NT2/D1 (cell line): ENCODE data around the gene AGPAT4.

ENCODE experiments used
- DNase-seq: peaks from one replicate; pipeline ENCODE4 v3.0.0-alpha.2; 2011; ENCODE audit warnings: low read depth, low spot score
- H3K27me3 ChIP-seq: 2 replicates; pipeline ENCODE4 v1.6.0; 2011; ENCODE audit warnings: mild to moderate bottlenecking; ENCODE audit not compliant: insufficient read length, insufficient read depth
- H3K36me3 ChIP-seq: 2 replicates; pipeline ENCODE4 v1.6.1; 2011; ENCODE audit warnings: mild to moderate bottlenecking, low read length, mixed read lengths; ENCODE audit not compliant: insufficient read depth, insufficient read length
- H3K4me1 ChIP-seq: 2 replicates; pipeline ENCODE4 v1.5.1; 2011; ENCODE audit not compliant: insufficient read depth, insufficient read length
- H3K4me3 ChIP-seq: 2 replicates; pipeline ENCODE4 v1.5.1; 2011; ENCODE audit warnings: low read depth; ENCODE audit not compliant: insufficient read length
- H3K9ac ChIP-seq: 2 replicates; pipeline ENCODE4 v1.6.0; 2011; ENCODE audit warnings: low read depth; ENCODE audit not compliant: insufficient read length
- H3K9me3 ChIP-seq: 2 replicates; pipeline ENCODE4 v1.5.1; 2011; ENCODE audit warnings: mild to moderate bottlenecking, low read length; ENCODE audit not compliant: insufficient read depth
- SUZ12 ChIP-seq: IDR thresholded peaks from 2 replicates; pipeline ENCODE4 v1.6.1; 2011; ENCODE audit not compliant: insufficient read length, insufficient read depth; ENCODE audit errors: extremely low read depth
- YY1 ChIP-seq: IDR thresholded peaks from 2 replicates; pipeline ENCODE4 v1.6.1; 2011; ENCODE audit not compliant: insufficient read length, insufficient read depth
- ZNF274 ChIP-seq: IDR thresholded peaks from 2 replicates; pipeline ENCODE4 v1.6.1; 2011; ENCODE audit warnings: mild to moderate bottlenecking, low read depth, low read length

AGPAT4 gene

GRCh38 chr6:161134550-161135298 is 139.1 kb downstream of the AGPAT4 start:
- DNase-seq = no peak
- Histone ChIP-seq H3K4me1 (peaks cover 3% of the 10 kb centered on the region), H3K9me3 (no peaks in the 10 kb centered on the region), H3K27me3 (no peaks in the 10 kb centered on the region), H3K36me3 (peaks cover 67% of the 10 kb centered on the region), H3K4me3 (no peak overlapping the region), H3K9ac (no peak overlapping the region)
- TF ChIP-seq ZNF274 (no peak), SUZ12 (no peak), YY1 (no peak)

- Histone ChIP-seq H3K36me3 (peaks cover 63% of the 10 kb centered on the region), H3K9me3 (no peaks in the 10 kb centered on the region), H3K4me3 (no peak overlapping the region)
These were observed 139.9 kb downstream of the AGPAT4 start for GRCh38 chr6:161133963-161134362.

GRCh38 chr6:161132384-161132783 is 141.5 kb downstream of the AGPAT4 start:
- Histone ChIP-seq H3K27me3 (no peaks in the 10 kb centered on the region), H3K4me1 (no peaks in the 10 kb centered on the region), H3K9ac (no peak overlapping the region), H3K4me3 (no peak overlapping the region), H3K36me3 (peaks cover 51% of the 10 kb centered on the region), H3K9me3 (no peaks in the 10 kb centered on the region)
- TF ChIP-seq ZNF274 = no peak
- no peak for TF ChIP-seq SUZ12
- no peak for TF ChIP-seq YY1
- no peak for DNase-seq

More at GRCh38 chr6:161133963-161134362, 139.9 kb downstream of the AGPAT4 start:
- Histone ChIP-seq H3K9ac (no peak overlapping the region), H3K27me3 (no peaks in the 10 kb centered on the region), H3K4me1 (no peaks in the 10 kb centered on the region)
- no peak for TF ChIP-seq SUZ12
- no peak for TF ChIP-seq ZNF274
- no peak for TF ChIP-seq YY1
- DNase-seq = no peak

GRCh38 chr6:161130967-161131766 is 142.7 kb downstream of the AGPAT4 start:
- no peaks in the 10 kb centered on the region for H3K27me3 ChIP-seq
- TF ChIP-seq ZNF274 (no peak), YY1 (no peak), SUZ12 (no peak)

GRCh38 chr6:161130541-161130940 is 143.3 kb downstream of the AGPAT4 start:
- H3K4me1 ChIP-seq = no peaks in the 10 kb centered on the region
- peaks cover 39% of the 10 kb centered on the region for H3K36me3 ChIP-seq
- peaks cover 3% of the 10 kb centered on the region; the same call in 1 of the 2 replicates for H3K9me3 ChIP-seq
- H3K27me3 ChIP-seq = no peaks in the 10 kb centered on the region
- TF ChIP-seq ZNF274 = no peak
- TF ChIP-seq SUZ12 = no peak
- no peak for TF ChIP-seq YY1
- no peak overlapping the region for H3K9ac ChIP-seq
- H3K4me3 ChIP-seq = no peak overlapping the region
- no peak for DNase-seq

More at GRCh38 chr6:161130967-161131766, 142.7 kb downstream of the AGPAT4 start:
- Histone ChIP-seq H3K36me3 (peaks cover 44% of the 10 kb centered on the region), H3K4me3 (no peak overlapping the region), H3K4me1 (no peaks in the 10 kb centered on the region), H3K9ac (no peak overlapping the region), H3K9me3 (no peaks in the 10 kb centered on the region; the same call in 1 of the 2 replicates)
- no peak for DNase-seq

- H3K36me3 ChIP-seq = peaks cover 24% of the 10 kb centered on the region
- no peak overlapping the region for H3K9ac ChIP-seq
- H3K9me3 ChIP-seq = peaks cover 13% of the 10 kb centered on the region
- H3K27me3 ChIP-seq = no peaks in the 10 kb centered on the region
- TF ChIP-seq ZNF274 = no peak
- no peak for TF ChIP-seq YY1
- no peak for TF ChIP-seq SUZ12
- H3K4me1 ChIP-seq = no peaks in the 10 kb centered on the region
- H3K4me3 ChIP-seq = no peak overlapping the region
- no peak for DNase-seq
These were observed 145.1 kb downstream of the AGPAT4 start for GRCh38 chr6:161128680-161129196.

GRCh38 chr6:161128230-161128629 is 145.6 kb downstream of the AGPAT4 start:
- Histone ChIP-seq H3K36me3 (peaks cover 19% of the 10 kb centered on the region), H3K4me1 (no peaks in the 10 kb centered on the region), H3K4me3 (no peak overlapping the region), H3K9ac (no peak overlapping the region), H3K9me3 (peaks cover 18% of the 10 kb centered on the region), H3K27me3 (no peaks in the 10 kb centered on the region)
- DNase-seq = no peak
- TF ChIP-seq SUZ12 (no peak), YY1 (no peak), ZNF274 (no peak)
